Type B pancreatic cell (in vitro differentiated cells): ENCODE results near the gene SLC15A2. TPM values are rescaled to one million over a fixed set of nuclear protein-coding genes. Genes with fewer than 3 reads are reported as not detected.

Experiments used
- DNase-seq: peaks from one replicate; pipeline ENCODE4 v3.0.0; 2021; ENCODE audit warnings: mixed read lengths; ENCODE audit not compliant: unreplicated experiment; ENCODE audit errors: extremely low spot score
- H3K27ac Mint-ChIP-seq: 2 replicates; pipeline ENCODE4 v1.8.0; 2021; ENCODE audit warnings: mild to moderate bottlenecking, mixed read lengths
- H3K27me3 Mint-ChIP-seq: 2 replicates; pipeline ENCODE4 v1.8.0; 2021; ENCODE audit warnings: mixed read lengths
- H3K36me3 Mint-ChIP-seq: 2 replicates; pipeline ENCODE4 v1.8.0; 2021; ENCODE audit warnings: mixed read lengths
- H3K4me1 Mint-ChIP-seq: one replicate; pipeline ENCODE4 v1.8.0; 2021; ENCODE audit warnings: mixed read lengths; ENCODE audit not compliant: unreplicated experiment
- H3K4me3 Mint-ChIP-seq: 2 replicates; pipeline ENCODE4 v1.8.0; 2021; ENCODE audit warnings: mild to moderate bottlenecking, mixed read lengths
- H3K9me3 Mint-ChIP-seq: 2 replicates; pipeline ENCODE4 v1.8.0; 2021; ENCODE audit warnings: mixed read lengths
- total RNA-seq: library from RNA; stranded (reverse); gene quantifications from 2 replicates; pipeline ENCODE4 v1.2.1, GENCODE V29; 2021; ENCODE audit warnings: low replicate concordance
- TF ChIP-seq, protein P1 (sequence below): fragments of 200-600 bp; sonication (generic); conservative IDR thresholded peaks from 2 replicates; pipeline ENCODE4 v1.5.0; 2021; ENCODE audit warnings: antibody characterized with exemption, mild to moderate bottlenecking

SLC15A2 gene
- total RNA-seq, 1 donor from 2014 or later, result 4.9 TPM

DNA sequence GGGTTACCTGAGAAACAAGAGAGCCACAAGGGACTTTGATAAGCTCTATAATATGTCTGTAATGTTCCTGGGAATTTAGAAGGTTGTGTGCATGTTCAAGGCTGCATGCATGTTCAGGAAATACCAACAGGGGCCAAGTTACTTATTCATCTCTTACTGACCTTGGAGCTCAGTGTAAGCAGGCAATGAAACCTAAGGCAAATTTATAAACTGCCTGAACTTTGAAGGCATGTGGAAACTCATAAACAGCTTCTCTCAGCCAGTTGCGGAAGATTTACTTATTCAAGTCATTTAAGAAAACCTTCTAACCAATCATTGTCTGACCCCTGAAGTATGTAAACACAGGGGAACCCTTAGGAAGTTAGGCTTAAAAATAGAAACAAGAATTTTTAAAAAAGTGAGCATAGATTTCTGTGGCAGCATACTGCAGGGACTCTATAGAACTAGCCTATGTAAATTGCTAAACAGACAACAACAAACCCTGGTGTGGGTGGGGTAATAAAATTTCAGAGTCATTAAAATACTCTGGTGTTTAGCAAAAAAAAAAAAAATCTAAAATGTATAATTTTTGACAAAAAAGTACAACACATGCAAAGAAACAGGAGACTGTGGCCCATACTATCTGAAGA, 57.2 kb downstream of the SLC15A2 start:
- Mint-ChIP-seq H3K36me3 (no peaks in the 10 kb centered on the region), H3K4me1 (no peaks in the 10 kb centered on the region), H3K9me3 (peaks cover 3% of the 10 kb centered on the region), H3K4me3 (no peak overlapping the region), H3K27me3 (no peaks in the 10 kb centered on the region), H3K27ac (no peak overlapping the region)
- TF ChIP-seq, protein P1, sequence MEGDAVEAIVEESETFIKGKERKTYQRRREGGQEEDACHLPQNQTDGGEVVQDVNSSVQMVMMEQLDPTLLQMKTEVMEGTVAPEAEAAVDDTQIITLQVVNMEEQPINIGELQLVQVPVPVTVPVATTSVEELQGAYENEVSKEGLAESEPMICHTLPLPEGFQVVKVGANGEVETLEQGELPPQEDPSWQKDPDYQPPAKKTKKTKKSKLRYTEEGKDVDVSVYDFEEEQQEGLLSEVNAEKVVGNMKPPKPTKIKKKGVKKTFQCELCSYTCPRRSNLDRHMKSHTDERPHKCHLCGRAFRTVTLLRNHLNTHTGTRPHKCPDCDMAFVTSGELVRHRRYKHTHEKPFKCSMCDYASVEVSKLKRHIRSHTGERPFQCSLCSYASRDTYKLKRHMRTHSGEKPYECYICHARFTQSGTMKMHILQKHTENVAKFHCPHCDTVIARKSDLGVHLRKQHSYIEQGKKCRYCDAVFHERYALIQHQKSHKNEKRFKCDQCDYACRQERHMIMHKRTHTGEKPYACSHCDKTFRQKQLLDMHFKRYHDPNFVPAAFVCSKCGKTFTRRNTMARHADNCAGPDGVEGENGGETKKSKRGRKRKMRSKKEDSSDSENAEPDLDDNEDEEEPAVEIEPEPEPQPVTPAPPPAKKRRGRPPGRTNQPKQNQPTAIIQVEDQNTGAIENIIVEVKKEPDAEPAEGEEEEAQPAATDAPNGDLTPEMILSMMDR, result no peak
- no peak for DNase-seq

DNA sequence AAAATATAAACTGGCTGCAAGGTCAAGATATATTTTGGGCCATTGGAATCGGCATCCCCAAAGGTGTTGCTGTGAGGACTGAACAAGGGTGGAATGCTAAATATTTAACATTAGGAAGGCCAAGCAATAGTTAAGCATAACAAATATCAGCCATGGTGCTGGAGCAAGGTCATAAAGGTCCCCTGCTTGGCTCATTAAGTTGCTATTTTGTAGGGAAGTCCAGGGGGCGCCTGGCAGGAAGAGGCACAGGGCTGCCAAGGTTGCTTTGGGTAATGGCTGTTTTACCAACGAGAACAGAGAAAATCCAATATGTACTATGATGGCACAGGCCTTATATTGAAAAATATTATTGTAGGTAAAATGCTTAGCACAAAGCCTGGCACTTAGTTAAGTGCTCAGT, 62.2 kb downstream of the SLC15A2 start:
- Mint-ChIP-seq H3K9me3 (peaks cover 3% of the 10 kb centered on the region), H3K36me3 (no peaks in the 10 kb centered on the region), H3K4me1 (no peaks in the 10 kb centered on the region), H3K27ac (no peak overlapping the region), H3K4me3 (no peak overlapping the region), H3K27me3 (no peaks in the 10 kb centered on the region)
- no peak for DNase-seq
- TF ChIP-seq, protein P1, result no peak

DNA sequence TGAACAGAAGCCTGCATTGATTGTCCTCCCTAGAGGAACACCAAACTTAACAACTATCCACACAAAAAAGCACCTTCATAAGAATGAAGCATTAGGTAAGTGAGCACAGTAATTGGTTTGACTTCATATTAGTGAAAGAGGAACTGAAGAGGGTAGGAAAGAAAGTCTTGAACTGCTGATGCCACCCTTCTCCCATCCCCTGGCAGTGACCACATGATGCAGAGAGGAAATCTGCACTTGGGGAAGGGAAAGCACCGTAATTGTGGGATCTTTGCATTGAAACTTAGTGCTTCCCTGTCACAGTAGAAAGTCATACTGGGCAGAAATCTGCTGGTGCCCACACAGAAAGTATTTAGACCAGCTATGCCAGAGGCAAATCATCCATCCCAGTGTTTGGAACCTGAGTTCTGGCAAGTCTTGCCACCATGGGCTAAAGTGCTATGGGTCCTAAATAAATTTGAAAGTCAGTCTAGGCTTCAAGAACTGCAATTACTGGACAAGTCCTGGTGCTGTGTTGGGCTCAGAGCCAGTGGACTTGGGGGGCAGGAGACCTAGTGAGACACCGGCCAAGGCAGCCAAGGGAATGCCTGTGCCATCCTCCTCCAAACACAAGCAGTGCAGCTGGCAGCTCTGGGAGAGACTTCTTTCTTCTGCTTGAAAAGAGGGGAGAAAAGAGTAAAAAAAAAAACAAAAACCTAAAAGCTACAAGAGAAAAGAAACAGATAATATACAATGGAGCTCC, 63.6 kb downstream of the SLC15A2 start:
- H3K27me3 Mint-ChIP-seq, result no peaks in the 10 kb centered on the region
- H3K36me3 Mint-ChIP-seq, result no peaks in the 10 kb centered on the region
- TF ChIP-seq, protein P1, result no peak
- H3K4me1 Mint-ChIP-seq, result no peaks in the 10 kb centered on the region
- H3K27ac Mint-ChIP-seq, result no peak overlapping the region
- H3K4me3 Mint-ChIP-seq, result no peak overlapping the region
- no peaks in the 10 kb centered on the region for H3K9me3 Mint-ChIP-seq
- DNase-seq, result no peak

DNA sequence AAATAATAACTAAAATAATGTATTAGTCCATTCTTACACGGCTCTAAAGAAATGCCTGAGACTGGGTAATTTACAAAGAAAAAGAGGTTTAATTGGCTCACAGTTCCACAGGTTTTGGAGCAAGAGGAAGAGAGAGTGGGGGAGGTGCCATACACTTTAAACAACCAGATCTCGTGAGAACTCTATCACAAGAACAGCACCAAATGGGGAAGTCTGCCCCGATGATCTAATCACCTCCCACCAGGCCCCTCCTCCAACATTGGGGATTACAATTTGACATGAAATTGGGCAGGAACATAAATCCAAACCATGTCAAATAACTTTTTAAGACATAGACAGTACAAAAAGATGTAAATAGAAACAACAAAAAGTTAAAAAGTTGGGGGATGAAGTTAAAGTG, 64.6 kb downstream of the SLC15A2 start:
- H3K9me3 Mint-ChIP-seq, result no peaks in the 10 kb centered on the region
- no peak overlapping the region for H3K27ac Mint-ChIP-seq
- TF ChIP-seq, protein P1, result no peak

DNA sequence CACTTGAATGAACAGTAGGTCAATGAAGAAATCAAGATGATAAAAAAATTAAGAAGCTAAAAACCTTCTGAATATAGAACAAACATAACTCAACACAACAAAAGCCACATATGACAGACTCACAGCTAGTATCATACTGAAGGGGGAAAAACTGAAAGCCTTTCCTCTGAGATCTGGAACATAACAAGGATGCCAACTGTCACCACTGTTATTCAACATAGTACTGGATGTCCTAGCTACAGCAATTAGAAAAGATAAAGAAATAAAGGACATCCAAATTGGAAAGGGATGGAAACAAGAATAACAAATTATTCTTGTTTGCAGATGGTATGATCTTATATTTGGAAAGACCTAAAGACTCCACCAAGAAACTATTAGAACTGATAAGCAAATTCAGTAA, 67.1 kb downstream of the SLC15A2 start:
- Mint-ChIP-seq H3K9me3 (no peaks in the 10 kb centered on the region), H3K27me3 (peaks cover 4% of the 10 kb centered on the region), H3K4me1 (no peaks in the 10 kb centered on the region), H3K36me3 (no peaks in the 10 kb centered on the region), H3K27ac (no peak overlapping the region), H3K4me3 (no peak overlapping the region)
- no peak for DNase-seq
- TF ChIP-seq, protein P1, result no peak

More for the DNA sequence above, 64.6 kb downstream of the SLC15A2 start:
- no peaks in the 10 kb centered on the region for H3K36me3 Mint-ChIP-seq
- no peaks in the 10 kb centered on the region for H3K27me3 Mint-ChIP-seq
- H3K4me3 Mint-ChIP-seq, result no peak overlapping the region
- no peak for DNase-seq
- H3K4me1 Mint-ChIP-seq, result no peaks in the 10 kb centered on the region
